ENCODE data around the gene CLOCK.

Gene CLOCK

DNA sequence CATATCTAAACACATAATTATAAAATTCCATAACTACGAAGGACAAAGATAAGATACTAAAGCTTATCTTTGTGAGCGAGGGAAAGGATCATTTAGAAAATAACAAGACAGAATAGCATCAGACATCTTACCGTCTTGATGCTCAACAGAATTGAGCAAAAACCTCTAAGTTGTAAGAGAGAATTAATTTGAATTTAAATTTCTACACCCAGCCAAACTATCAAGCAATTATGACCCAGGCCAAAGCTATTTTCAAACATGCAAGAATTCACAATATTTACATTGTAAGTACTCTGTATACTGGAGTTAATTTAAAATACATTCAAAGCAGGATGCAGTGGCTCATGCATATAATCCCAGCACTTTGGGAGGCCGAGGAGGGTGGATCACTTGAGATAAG is 16.5 kb downstream of the CLOCK start:
- H3K4me3 ChIP-seq, result no peak overlapping the region
- H3K36me3 ChIP-seq (replicated peaks), result no peaks in the 10 kb centered on the region
- H3K4me1 ChIP-seq, result peaks cover 10% of the 10 kb centered on the region
- DNase-seq (ENCODE audit: low spot score in 2 of 2), result no peak
- no peaks in the 10 kb centered on the region for H3K27me3 ChIP-seq (ENCODE audit: low read depth)
- peaks cover 10% of the 10 kb centered on the region; the same call in 1 of the 2 replicates for H3K9me3 ChIP-seq
- in situ Hi-C loops (cut with MboI; ENCODE audit: low sequenced_read_pairs), result no loop called here

- Histone ChIP-seq H3K4me1 (peaks cover 10% of the 10 kb centered on the region), H3K4me3 (no peak overlapping the region), H3K27me3 (ENCODE audit: low read depth) (no peaks in the 10 kb centered on the region), H3K36me3 (replicated peaks) (no peaks in the 10 kb centered on the region), H3K9me3 (peaks cover 7% of the 10 kb centered on the region; the same call in 1 of the 2 replicates)
- DNase-seq (ENCODE audit: low spot score in 2 of 2), result peak; percentile 12 to 17
- in situ Hi-C loops (cut with MboI; ENCODE audit: low sequenced_read_pairs), result no loop called here
These were observed 18.2 kb downstream of the CLOCK start for GRCh38 chr4:55528491-55528890.

DNA sequence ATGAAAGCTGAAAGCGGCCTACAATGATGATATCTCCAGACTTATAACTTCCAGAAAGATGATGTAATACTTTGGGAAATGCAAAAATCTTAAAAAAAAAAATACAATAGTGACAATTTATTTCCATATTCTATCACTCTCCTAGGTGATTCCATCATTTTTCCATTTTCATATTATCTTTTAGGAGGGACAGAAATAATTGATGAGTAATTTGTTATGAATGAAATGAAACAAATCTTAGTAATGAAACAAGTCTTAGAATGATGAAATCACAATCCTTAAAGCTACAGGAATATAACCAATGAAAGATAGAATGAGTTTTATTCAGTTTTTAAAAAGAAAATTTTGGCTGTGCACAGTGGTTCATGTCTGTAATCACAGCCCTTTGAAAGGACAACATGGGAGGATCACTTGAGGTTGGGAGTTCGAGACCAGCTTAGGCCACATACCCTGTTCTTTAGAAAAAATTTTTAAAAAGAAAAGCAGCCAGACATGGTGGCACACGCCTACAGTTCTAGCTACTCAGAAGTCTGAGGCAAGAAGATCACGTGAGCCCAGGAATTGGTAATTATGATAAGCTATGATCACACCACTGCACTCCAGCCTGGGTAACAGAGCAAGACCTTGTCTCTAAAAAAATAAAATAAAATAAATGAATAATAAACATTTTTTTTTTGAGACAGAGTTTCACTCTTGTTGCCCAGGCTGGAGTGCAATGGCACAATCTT is 21.7 kb downstream of the CLOCK start:
- in situ Hi-C loops (cut with MboI; ENCODE audit: low sequenced_read_pairs), result no loop called here
- no peaks in the 10 kb centered on the region for H3K36me3 ChIP-seq (replicated peaks)
- H3K4me1 ChIP-seq, result peaks cover 10% of the 10 kb centered on the region
- H3K4me3 ChIP-seq, result no peak overlapping the region
- DNase-seq (ENCODE audit: low spot score in 2 of 2), result no peak
- H3K27me3 ChIP-seq (ENCODE audit: low read depth), result no peaks in the 10 kb centered on the region
- no peaks in the 10 kb centered on the region for H3K9me3 ChIP-seq

DNA sequence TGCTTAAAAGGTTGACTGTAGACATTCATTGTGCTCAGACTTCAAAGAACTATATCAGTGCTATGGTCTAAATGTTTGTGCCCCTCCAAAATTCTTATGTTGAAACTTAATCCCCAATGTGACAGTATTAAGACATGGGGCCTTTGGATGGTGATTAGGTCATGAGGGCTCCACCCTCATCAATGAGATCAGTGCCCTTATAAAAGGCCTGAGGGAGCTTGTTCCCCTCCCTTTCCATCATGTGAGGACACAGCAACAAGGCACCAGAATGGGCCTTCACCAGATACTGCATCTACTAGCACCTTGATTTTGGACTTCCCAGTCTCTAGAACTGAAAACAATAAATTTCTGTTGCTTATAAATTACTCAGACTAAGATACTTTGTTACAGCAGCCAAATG is 28.3 kb downstream of the CLOCK start:
- in situ Hi-C loops (cut with MboI; ENCODE audit: low sequenced_read_pairs), result no loop called here
- DNase-seq (ENCODE audit: low spot score in 2 of 2), result no peak
- Histone ChIP-seq H3K9me3 (no peaks in the 10 kb centered on the region), H3K4me1 (no peaks in the 10 kb centered on the region; the same call in 1 of the 2 replicates), H3K4me3 (no peak overlapping the region), H3K36me3 (replicated peaks) (no peaks in the 10 kb centered on the region), H3K27me3 (ENCODE audit: low read depth) (no peaks in the 10 kb centered on the region)

DNA sequence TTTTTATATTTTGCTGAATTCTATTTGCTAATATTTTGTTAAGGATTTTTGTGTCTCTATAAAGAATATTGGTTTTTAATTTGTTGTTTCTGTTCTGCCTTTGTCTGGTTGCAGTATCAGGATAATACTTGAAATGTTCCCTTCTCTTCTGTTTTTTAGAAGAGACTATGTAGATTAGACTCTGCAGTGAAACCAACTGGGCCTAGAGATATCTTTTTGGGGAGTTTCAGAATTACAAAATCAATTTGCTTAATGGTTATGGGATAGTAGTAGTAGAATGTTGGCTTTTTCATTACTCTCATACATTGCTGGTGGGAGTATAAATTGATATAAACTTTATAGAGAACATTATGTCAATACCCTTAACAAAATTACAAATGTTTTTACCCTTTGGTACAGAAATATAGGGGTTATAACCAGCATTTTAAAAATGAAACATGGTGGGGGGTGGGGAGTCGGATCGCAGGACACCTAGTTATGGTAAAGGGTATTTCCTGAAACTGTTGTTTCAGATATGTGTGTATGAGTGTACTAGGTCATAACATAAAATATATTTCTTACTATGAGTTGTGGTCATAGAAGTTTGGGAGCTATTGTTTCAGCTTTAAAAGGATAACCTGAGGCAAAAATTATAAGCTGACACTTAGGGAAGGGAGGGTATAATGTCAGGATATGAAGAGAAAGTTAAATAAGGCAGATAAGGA is 29.0 kb downstream of the CLOCK start:
- Histone ChIP-seq H3K4me3 (no peak overlapping the region), H3K4me1 (no peaks in the 10 kb centered on the region; the same call in 1 of the 2 replicates), H3K9me3 (no peaks in the 10 kb centered on the region), H3K27me3 (ENCODE audit: low read depth) (no peaks in the 10 kb centered on the region), H3K36me3 (replicated peaks) (no peaks in the 10 kb centered on the region)
- in situ Hi-C loops (cut with MboI; ENCODE audit: low sequenced_read_pairs), result no loop called here
- DNase-seq (ENCODE audit: low spot score in 2 of 2), result no peak

DNA sequence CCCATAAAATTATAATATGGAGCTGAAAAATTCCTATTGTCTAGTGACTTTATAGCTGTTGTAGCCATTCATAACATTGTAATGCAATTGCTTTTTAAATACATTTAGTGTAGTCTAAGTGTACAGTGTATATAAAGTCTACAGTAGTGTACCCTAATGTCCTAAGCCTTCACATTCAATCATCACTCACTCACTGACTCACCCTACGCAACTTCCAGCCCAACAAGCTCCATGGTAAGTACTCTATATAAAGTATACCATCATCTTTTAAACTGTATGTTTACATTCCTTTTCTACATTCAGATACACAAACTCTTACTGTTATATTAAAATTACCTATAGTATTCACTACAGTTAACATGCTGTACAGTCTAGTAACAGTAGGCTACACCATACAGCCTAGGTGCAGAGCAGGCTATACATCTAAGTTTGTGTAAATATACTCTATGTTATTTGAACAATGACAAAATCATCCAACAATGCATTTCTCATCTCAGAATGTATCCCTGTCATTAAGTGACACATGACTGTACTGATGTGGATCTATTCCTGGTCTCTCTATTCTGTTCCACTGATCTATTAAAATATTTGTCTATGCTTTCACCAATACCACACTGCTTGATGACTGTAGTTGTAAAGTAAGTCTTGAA is 33.7 kb downstream of the CLOCK start:
- no peaks in the 10 kb centered on the region for H3K4me1 ChIP-seq
- no peaks in the 10 kb centered on the region for H3K27me3 ChIP-seq (ENCODE audit: low read depth)
- in situ Hi-C loops (cut with MboI; ENCODE audit: low sequenced_read_pairs), result no loop called here
- H3K4me3 ChIP-seq, result no peak overlapping the region
- no peaks in the 10 kb centered on the region for H3K36me3 ChIP-seq (replicated peaks)
- no peaks in the 10 kb centered on the region for H3K9me3 ChIP-seq
- no peak for DNase-seq (ENCODE audit: low spot score in 2 of 2)

GRCh38 chr4:55512077-55512476 is 34.6 kb downstream of the CLOCK start:
- no peaks in the 10 kb centered on the region for H3K9me3 ChIP-seq
- no peak for DNase-seq (ENCODE audit: low spot score in 2 of 2)
- no peaks in the 10 kb centered on the region for H3K27me3 ChIP-seq (ENCODE audit: low read depth)
- no peaks in the 10 kb centered on the region for H3K36me3 ChIP-seq (replicated peaks)
- in situ Hi-C loops (cut with MboI; ENCODE audit: low sequenced_read_pairs), result no loop called here
- no peaks in the 10 kb centered on the region for H3K4me1 ChIP-seq
- no peak overlapping the region for H3K4me3 ChIP-seq

DNA sequence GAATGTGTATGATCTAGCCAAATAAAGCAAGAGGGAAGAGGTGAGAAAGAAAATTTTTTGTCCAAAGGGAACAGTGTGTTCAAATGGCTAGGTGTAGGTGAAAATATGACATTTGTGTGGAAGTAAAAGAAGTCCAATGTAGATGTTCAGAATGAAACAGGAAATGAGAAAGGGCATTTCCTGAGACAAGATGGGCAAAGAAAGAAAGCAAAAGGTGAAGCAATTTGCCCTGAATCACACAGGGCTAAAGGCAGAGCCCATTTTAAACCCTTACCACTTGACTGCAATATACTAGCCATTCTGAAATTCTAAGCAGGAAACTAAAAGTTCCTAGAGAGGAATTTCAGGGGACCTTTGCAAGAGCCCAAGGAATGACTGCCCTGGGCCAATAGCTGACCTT is 36.0 kb downstream of the CLOCK start:
- no peaks in the 10 kb centered on the region for H3K36me3 ChIP-seq (replicated peaks)
- H3K9me3 ChIP-seq, result no peaks in the 10 kb centered on the region
- no peak for DNase-seq (ENCODE audit: low spot score in 2 of 2)
- H3K27me3 ChIP-seq (ENCODE audit: low read depth), result no peaks in the 10 kb centered on the region
- no peaks in the 10 kb centered on the region for H3K4me1 ChIP-seq
- in situ Hi-C loops (cut with MboI; ENCODE audit: low sequenced_read_pairs), result no loop called here
- no peak overlapping the region for H3K4me3 ChIP-seq

- Histone ChIP-seq H3K36me3 (replicated peaks) (no peaks in the 10 kb centered on the region), H3K27me3 (ENCODE audit: low read depth) (no peaks in the 10 kb centered on the region), H3K4me3 (no peak overlapping the region), H3K9me3 (no peaks in the 10 kb centered on the region), H3K4me1 (no peaks in the 10 kb centered on the region)
- DNase-seq (ENCODE audit: low spot score in 2 of 2), result no peak
- in situ Hi-C loops (cut with MboI; ENCODE audit: low sequenced_read_pairs), result no loop called here
These were observed 37.4 kb downstream of the CLOCK start for GRCh38 chr4:55509266-55509665.

- Histone ChIP-seq H3K27me3 (ENCODE audit: low read depth) (no peaks in the 10 kb centered on the region), H3K36me3 (replicated peaks) (no peaks in the 10 kb centered on the region), H3K9me3 (no peaks in the 10 kb centered on the region), H3K4me3 (no peak overlapping the region), H3K4me1 (no peaks in the 10 kb centered on the region)
- in situ Hi-C loops (cut with MboI; ENCODE audit: low sequenced_read_pairs), result no loop called here
- no peak for DNase-seq (ENCODE audit: low spot score in 2 of 2)
These were observed 39.1 kb downstream of the CLOCK start for GRCh38 chr4:55507612-55508011.

GRCh38 chr4:55503169-55503568 is 43.5 kb downstream of the CLOCK start:
- Histone ChIP-seq H3K4me1 (no peaks in the 10 kb centered on the region), H3K27me3 (ENCODE audit: low read depth) (no peaks in the 10 kb centered on the region), H3K36me3 (replicated peaks) (no peaks in the 10 kb centered on the region), H3K9me3 (no peaks in the 10 kb centered on the region), H3K4me3 (no peak overlapping the region)
- no peak for DNase-seq (ENCODE audit: low spot score in 2 of 2)
- in situ Hi-C loops (cut with MboI; ENCODE audit: low sequenced_read_pairs), result no loop called here

- no peak for DNase-seq (ENCODE audit: low spot score in 2 of 2)
- Histone ChIP-seq H3K9me3 (no peaks in the 10 kb centered on the region), H3K4me1 (no peaks in the 10 kb centered on the region), H3K36me3 (replicated peaks) (no peaks in the 10 kb centered on the region), H3K27me3 (ENCODE audit: low read depth) (no peaks in the 10 kb centered on the region), H3K4me3 (no peak overlapping the region)
- in situ Hi-C loops (cut with MboI; ENCODE audit: low sequenced_read_pairs), result no loop called here
These were observed 46.6 kb downstream of the CLOCK start for GRCh38 chr4:55500072-55500471.

- Histone ChIP-seq H3K36me3 (replicated peaks) (no peaks in the 10 kb centered on the region), H3K4me3 (no peak overlapping the region), H3K27me3 (ENCODE audit: low read depth) (no peaks in the 10 kb centered on the region), H3K9me3 (no peaks in the 10 kb centered on the region), H3K4me1 (no peaks in the 10 kb centered on the region)
- in situ Hi-C loops (cut with MboI; ENCODE audit: low sequenced_read_pairs), result no loop called here
- no peak for DNase-seq (ENCODE audit: low spot score in 2 of 2)
These were observed 47.2 kb downstream of the CLOCK start for GRCh38 chr4:55499495-55499894.

GRCh38 chr4:55498051-55498450 is 48.7 kb downstream of the CLOCK start:
- DNase-seq (ENCODE audit: low spot score in 2 of 2), result no peak
- Histone ChIP-seq H3K4me3 (no peak overlapping the region), H3K27me3 (ENCODE audit: low read depth) (no peaks in the 10 kb centered on the region), H3K36me3 (replicated peaks) (no peaks in the 10 kb centered on the region), H3K4me1 (no peaks in the 10 kb centered on the region), H3K9me3 (no peaks in the 10 kb centered on the region)
- in situ Hi-C loops (cut with MboI; ENCODE audit: low sequenced_read_pairs), result no loop called here
